HG03196 (cell line): ENCODE results near the gene FARSB.
"Not testable (repeated sequence)": the region's sequence is repeated elsewhere in the genome, so short reads cannot be mapped to it uniquely, and the experiment has no call there.

Experiments
- ATAC-seq: cut with Tn5 transposase; IDR thresholded peaks from one replicate; pipeline ENCODE4 v1.9.1; 2021; ENCODE audit not compliant: unreplicated experiment

Gene FARSB

GRCh38 chr2:222609381-222609780 is 46.5 kb downstream of the FARSB start:
- no peak for ATAC-seq

- no peak for ATAC-seq
These were observed 47.8 kb downstream of the FARSB start for GRCh38 chr2:222608081-222608480.

GRCh38 chr2:222606306-222606705 is 49.6 kb downstream of the FARSB start:
- ATAC-seq, result no peak

GRCh38 chr2:222604749-222605515 is 51.0 kb downstream of the FARSB start:
- no peak for ATAC-seq

GRCh38 chr2:222603501-222603900 is 52.4 kb downstream of the FARSB start:
- ATAC-seq, result no peak

GRCh38 chr2:222598611-222599010 is 57.3 kb downstream of the FARSB start:
- ATAC-seq, result no peak

GRCh38 chr2:222595581-222595980 is 60.3 kb downstream of the FARSB start:
- no peak for ATAC-seq

GRCh38 chr2:222594679-222595078 is 61.2 kb downstream of the FARSB start:
- no peak for ATAC-seq

GRCh38 chr2:222592176-222592575 is 63.7 kb downstream of the FARSB start:
- no peak for ATAC-seq

- ATAC-seq, result no peak
These were observed 64.2 kb downstream of the FARSB start for GRCh38 chr2:222591661-222592060.

- ATAC-seq, result not testable (repeated sequence)
These were observed 71.3 kb downstream of the FARSB start for GRCh38 chr2:222584589-222584988.

GRCh38 chr2:222582928-222583327 is 73.0 kb downstream of the FARSB start:
- no peak for ATAC-seq

GRCh38 chr2:222577341-222577740 is 78.6 kb downstream of the FARSB start:
- ATAC-seq, result no peak

GRCh38 chr2:222576171-222577081 is 79.5 kb downstream of the FARSB start:
- no peak for ATAC-seq

- ATAC-seq, result no peak
These were observed 80.3 kb downstream of the FARSB start for GRCh38 chr2:222575618-222576017.

GRCh38 chr2:222572751-222573174 is 83.1 kb downstream of the FARSB start:
- no peak for ATAC-seq

GRCh38 chr2:222572264-222572721 is 83.6 kb downstream of the FARSB start:
- no peak for ATAC-seq

- ATAC-seq, result no peak
These were observed 86.1 kb downstream of the FARSB start for GRCh38 chr2:222569826-222570225.

- ATAC-seq, result no peak
These were observed 87.0 kb downstream of the FARSB start for GRCh38 chr2:222568865-222569264.

- ATAC-seq, result no peak
These were observed 89.7 kb downstream of the FARSB start for GRCh38 chr2:222566229-222566628.

GRCh38 chr2:222563936-222564335 is 92.0 kb downstream of the FARSB start:
- no peak for ATAC-seq
